GM19455 (cell line): ENCODE measurements around the gene COL17A1.

Experiments
- ATAC-seq: cut with Tn5 transposase; IDR thresholded peaks from one replicate; pipeline ENCODE4 v1.9.1; 2021; ENCODE audit not compliant: unreplicated experiment

Gene COL17A1

DNA sequence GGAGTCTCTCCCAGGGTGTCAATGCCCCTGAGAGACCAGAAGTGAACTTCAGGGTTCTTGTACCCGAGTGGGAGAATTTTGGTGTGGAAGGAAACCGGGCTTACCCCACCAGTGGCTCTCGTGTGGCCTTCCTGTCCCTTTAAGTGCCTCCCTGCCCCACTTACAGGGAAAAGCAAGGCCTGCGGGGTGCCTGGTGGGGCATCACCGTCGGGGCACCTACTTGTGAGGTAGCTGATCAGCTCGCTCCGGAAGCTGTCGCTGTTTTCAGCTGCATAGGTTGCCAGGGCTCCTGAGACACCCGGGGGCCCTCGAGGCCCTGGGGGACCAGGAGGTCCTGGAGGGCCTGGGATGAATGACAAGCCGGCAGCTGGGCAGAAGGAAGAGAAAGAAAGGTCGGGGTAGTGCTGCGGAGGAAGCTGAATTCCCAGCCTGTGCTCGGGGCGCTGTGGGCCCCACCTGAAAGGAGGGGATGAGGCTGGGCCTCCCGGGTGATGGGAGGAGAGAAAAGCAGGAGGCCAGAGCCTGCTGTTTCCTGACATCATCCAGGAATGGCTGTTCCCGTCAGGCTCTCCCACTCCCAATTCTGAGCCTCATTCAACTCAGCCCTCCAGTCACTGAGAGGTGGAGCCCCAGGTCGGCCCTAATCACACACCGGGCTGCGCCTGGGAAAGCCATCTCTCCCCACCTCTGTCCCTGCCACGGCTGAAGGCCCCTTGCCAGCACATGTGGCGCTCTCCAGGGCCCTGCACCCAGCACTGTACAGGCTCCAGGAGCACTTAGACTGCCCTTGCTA is 51.1 kb downstream of the COL17A1 start:
- no peak for ATAC-seq

DNA sequence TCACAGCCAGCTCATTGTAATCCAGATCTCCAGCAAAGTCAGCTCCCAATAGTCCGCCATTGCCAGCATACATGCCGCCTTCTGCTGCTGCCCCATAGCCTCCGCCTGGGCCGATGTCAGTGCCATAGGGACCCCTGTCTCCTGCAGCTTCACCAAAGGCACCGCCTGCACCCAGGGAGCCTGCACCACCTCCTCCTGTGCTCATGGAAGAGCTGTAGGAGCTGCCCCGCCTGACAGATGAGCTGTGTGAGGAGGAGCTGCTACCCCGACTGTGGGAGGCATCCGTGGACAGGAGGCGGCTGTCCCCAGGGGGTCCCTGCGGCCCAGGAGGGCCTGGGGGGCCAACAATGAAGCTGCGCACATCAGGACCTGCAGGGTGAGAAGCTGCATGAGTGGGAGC is 51.7 kb downstream of the COL17A1 start:
- no peak for ATAC-seq

DNA sequence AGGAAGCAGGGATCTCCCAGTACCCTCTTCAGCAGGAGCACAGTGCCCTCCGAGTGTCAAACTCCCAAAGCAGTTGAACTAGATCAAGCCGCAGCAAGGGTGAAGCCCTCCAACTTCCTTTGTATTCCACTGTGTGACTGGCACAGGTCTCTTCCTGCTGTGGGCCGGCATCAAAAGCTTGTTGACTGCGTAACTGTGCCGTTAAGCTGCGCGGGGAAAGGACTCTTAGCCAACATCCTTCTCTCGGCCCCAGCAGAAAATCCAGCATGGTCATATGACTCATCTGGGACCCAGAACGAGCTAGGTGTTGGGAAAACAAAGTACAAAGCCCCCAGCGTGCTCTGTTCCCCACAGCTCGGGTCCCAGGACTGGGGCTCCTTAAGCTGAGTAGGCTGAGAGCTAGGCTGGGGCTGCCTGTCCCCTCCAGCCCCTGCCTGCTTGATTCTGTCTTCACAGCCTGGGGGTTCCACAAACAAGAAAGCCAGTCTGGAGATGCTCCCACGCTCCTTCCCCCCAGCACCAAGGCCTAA is 52.2 kb downstream of the COL17A1 start:
- ATAC-seq: no peak

DNA sequence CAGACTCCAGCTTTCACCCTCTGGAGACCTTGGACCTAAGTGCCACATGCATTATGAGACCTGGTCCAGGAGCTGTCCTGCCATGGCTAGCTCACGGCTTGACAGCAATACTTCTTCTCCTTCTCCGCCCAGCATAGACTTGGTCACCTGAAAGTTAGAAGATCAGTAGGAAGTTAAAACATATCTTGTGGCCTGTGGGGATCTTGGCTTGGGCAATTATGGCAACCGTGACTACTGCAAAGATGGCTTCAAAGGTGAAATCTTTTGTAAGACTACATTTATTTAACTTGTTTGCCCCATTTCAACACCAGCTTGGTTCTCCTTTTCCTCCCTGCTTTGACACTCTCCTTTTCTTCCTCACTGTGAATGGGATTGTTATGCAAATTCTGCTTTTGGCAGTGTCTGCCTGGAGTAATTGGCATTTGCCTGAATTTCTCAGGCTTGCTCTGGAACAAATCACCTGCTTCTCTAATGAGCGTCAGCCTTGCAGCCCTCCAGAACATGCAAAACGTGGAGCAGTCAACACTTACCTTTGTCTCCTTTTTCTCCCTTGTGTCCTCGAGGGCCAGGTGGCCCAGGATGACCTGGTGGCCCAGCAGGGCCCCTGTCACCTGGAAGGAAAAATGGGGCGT is 53.4 kb downstream of the COL17A1 start:
- no peak for ATAC-seq

DNA sequence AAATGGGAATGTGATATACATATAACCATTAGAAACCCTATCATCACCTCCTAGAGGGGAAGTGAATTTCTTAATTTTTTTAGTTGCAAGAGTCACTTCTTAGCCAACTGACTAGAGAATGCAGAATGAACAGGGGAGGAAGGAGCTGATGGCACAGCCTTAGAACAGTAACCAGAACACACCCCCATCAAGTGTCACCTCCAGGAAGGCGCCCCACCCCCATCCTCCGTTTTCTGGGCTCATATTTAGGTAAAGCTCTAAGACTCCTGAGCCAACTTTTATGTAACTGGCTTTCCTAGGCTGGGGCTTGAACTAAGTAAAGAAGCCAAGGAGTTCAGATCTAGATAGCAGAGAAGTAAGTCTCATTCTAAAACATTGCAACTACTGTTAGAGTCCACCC is 54.0 kb downstream of the COL17A1 start:
- ATAC-seq: no peak

DNA sequence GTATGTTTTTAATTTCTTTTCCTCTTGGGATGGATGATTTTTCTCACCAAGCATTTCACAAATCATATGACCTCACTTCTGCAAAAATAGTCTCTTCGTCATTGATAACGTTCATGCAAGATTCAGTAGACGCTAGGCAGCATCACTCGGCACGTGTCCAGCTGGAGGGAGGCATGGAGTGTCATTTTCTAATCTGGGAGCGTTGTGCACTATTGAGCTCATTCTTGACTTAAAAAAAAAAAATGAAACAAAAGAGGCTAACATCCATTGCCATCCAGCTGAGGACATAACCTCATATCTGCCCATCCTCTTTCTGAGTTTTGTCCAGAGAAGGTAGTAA is 56.2 kb downstream of the COL17A1 start:
- no peak for ATAC-seq

DNA sequence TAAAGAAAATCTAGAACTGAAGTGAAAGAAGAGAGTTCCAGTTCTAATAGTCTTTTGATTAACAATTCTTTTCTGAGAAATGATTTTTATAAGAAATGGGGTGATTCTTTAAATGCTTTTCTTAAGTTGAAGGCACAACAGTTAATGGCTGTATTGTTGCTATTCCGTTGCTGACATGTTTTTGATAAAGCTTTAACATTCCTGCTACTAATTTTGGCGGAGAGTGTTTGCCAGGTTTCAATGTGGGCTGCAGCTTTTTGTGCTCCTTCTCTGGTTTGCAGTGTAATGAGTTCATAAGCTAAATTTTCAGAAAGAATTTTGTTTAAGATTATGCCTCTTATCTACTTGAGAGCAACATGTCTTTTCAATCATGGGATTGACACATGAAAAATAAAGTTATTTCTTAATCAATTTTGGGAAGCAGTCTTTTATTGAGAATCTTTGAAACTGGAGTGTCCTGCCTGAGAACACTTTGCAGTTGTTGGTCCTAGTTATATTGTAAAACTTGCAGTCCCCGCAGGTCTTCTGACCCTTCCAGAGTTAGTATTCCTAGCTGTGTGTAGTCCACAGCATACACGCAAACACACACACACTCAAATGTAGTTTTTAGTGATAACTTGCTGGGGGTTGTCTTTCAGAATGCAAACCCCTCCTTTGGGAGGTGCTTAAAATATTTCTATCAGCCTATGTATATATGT is 56.7 kb downstream of the COL17A1 start:
- no peak for ATAC-seq

DNA sequence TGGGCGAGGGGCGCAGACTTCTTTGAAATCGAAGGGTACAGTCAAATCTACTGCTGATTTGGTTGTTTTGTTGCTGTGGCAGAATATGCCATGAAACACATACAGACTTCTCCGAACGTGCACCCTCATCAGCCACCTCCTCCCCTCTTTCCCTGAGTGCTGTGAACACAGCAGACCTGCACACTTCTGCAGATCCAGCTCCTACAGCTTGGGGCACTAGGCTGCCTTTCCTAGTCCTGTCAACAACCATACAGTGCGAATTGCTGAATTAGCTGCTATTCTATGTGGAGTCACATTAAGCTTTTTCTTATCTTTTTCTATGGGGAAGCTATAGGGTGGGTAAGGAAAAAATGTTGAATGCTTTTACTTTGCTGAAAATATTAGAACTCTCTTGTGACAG is 57.5 kb downstream of the COL17A1 start:
- no peak for ATAC-seq

DNA sequence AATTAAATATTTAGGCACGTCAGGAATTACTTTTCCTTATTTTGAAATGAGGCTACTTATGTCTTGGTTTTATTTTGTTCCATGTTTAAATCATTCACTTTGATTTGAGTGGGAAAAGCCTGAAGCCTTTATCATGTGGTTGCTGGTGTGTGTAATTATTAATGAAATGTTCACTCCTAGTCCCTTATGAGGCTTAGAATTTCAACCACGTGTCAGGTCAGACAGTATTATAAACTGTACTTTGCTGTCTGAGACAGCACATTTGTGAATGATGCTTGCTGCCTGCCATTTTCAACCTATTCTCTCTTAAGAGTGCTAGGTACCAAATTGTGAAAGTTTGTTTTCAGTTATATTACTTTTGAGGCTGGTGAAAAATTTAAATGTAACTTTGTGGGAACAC is 58.9 kb downstream of the COL17A1 start:
- ATAC-seq: no peak

DNA sequence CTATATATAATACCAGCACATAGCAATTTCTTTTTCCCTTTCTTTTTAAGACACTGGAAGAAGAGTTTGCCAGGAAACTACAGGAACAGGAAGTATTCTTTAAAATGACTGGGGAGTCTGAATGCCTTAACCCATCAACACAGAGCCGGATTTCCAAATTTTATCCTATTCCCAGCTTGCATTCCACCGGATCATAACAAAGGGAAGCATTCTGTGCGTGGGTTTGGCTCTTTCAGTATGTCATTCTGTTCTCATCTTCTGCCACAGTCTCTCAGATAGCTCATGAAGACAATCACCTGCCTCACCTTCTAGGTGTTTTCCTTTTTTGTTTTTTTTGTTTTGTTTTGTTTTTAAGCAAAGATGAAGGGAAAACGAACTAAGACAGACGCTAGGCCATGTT is 60.2 kb downstream of the COL17A1 start:
- ATAC-seq: no peak

DNA sequence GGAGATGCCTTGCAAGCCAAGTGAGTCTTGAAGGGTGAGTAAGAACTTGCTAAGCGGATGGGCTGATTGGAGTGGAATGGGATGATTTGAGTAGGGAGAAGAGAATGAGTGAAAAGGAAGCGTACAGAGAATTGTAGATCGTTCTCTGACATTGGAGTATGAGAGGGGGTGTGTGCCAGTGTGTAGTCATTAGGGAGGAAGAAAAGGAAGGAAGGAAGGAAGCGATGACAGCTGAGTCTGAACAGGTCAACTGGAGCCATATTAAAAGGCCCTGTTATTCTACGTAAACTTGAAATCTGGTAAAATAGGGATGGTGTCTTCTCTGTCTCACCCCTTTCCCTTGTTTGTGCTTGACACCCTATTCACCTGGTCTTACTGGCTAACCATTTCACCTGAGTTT is 63.7 kb downstream of the COL17A1 start:
- no peak for ATAC-seq

DNA sequence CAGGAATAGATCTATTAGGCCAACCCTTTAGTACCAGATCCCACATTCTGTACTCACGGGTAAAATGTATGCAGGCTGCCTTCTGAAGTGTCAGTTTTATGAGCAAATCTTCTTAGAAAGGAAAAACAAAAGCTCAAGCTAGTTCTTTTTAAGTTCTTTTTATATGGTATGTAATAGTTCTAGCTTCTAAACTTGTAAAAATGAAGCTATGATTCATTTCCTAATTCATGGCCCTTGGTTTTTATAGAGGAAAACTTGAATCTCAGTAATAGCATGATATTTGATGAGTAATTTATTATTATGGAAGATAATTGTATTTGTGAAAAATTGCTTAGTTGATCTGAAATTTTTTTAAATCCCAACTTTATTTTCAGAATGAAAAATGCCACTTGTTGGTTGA is 64.4 kb downstream of the COL17A1 start:
- ATAC-seq: no peak

DNA sequence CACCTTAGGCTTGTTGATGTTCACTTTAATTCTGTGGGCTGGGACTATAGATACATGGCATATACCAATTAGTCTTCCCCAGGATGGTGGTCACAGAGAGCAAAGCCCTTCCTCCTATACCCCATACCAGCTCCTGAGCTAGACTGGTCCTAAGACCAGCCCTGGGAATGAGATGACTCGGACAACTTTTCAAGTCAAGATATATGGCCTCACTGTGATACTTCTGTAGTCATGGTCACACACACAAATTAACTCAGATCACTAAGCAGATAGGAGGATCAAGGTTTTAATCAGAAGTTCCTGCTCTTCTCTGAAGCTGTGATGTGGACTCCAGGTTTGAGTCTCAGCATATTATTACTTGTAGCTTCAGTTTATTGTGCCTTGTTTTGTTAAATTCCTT is 65.7 kb downstream of the COL17A1 start:
- ATAC-seq: no peak

DNA sequence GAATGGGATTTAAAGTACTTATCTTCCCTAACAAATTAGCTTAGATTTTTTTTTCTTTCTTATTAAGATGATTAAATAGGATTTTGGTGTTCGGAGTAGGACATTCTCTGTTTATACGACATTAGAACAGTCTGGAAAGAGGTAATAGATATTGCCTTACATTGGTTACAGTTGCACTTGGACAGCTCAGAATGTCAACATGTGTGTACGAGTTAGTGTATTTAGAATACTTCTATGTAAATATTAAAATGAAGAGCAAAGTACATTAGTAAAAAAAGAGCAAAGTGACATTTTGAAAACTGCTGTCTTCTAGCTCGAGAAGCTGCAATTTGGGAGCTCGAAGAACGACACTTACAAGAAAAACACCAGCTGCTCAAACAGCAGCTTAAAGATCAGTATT is 67.2 kb downstream of the COL17A1 start:
- no peak for ATAC-seq

DNA sequence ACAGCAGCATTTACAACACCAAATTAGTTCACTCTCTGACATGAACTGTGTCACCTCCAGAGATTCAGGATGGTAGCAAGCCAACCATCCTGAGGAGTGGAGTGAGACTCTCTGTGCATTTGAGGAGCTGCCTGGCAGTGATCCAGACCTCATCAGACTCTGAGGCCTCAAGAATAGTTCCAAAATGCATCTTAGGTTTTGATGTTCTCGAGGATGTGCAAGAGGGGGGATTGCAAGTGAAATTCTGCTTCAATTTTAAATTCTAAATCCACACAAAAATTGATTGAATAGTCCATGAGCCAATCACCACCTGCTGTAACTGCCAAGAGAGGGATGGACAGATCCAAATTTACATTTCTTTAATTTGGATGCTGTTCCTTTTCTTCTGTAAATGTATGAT is 69.0 kb downstream of the COL17A1 start:
- no peak for ATAC-seq

DNA sequence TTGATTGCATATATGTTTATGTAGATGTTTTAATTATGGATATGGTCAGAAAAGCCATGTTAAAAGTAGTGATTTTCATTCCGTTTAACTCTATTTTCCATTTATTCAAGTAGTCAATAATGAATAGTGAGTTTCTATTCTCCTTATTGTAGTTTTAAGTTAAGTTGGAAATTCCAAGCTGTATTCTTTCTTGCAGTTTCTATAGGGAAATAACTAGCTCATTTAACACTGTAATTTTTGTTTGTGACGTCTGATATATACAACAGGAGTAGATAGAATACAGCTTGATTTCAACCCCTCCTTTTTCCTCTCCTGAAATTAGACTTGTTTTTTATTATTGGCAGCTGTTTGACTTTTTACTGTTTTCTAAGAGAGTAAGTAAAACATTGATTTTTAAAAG is 71.5 kb downstream of the COL17A1 start:
- ATAC-seq: no peak

DNA sequence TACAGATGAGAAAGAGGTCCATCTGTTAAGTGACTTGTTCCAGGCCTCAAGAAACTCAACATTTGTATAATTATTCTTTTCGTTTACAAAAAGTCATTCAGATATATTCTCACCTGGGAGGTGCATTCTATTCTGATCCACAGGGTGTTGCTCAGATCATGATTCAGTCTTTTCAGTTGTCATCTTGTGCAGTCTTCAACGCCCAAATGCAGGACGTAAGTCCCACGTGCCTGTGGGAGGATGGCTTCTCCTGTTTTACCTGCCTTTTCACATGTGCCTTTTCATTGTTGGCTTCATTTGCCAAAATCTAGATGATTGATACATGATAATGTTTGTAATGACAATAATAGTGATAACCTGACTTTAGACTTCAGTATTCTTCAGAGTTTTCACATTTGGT is 72.2 kb downstream of the COL17A1 start:
- ATAC-seq: no peak

DNA sequence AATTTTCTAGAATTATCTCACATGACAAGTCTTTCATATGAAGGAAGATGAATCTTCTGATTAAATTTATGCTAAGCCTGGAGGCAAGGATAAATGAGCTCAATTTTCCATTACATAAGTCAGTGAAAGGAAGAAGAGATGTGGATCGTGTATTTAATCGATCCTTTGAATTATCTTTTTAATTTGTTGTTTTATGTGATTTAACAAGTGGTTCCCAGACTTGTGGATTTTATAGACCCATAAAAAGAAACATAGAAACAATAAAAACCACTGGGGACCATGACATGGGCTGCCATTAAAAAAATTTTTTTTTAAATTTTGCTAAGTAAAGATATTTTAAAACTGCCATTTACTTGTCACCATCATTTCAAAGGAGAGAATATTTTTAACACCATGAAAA is 73.8 kb downstream of the COL17A1 start:
- no peak for ATAC-seq

DNA sequence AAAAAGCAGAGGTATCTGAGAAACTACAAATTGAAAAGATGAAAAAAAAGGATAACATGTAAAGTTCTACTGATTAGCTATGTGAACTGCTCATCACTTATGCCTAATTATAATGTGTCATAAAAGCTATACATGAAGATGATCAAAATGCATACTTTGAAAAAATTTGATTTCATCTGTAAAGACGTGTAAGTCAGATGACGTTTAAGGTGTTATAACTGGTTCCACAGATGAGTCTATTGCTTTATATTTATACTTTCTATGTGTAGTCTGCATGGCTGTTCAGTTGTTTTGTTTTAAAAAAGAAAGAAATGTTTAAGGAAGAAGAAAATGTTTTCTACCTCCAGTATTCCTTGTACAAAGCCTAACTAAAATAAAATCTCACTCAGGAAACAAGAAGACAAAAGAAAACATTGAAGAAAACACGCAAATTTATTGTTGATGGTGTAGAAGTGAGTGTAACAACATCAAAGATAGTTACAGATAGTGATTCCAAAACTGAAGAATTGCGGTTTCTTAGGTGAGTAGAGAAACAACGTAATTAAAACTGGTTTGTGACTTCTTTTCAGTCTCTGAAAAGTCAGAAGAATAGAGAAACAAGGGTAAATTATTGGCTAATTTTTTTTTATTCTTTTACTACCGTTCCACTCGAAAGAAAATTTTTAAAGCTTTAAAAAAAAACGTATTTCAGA is 80.4 kb downstream of the COL17A1 start:
- no peak for ATAC-seq

DNA sequence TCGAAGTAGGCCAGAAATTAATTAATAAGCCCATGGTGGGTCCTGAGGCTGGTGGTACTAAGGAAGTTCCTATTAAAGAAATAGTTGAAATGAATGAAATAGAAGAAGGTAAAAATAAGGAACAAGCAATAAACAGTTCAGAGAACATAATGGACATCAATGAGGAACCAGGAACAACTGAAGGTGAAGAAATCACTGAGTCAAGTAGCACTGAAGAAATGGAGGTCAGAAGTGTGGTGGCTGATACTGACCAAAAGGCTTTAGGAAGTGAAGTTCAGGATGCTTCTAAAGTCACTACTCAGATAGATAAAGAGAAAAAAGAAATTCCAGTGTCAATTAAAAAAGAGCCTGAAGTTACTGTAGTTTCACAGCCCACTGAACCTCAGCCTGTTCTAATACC is 82.8 kb downstream of the COL17A1 start:
- no peak for ATAC-seq

DNA sequence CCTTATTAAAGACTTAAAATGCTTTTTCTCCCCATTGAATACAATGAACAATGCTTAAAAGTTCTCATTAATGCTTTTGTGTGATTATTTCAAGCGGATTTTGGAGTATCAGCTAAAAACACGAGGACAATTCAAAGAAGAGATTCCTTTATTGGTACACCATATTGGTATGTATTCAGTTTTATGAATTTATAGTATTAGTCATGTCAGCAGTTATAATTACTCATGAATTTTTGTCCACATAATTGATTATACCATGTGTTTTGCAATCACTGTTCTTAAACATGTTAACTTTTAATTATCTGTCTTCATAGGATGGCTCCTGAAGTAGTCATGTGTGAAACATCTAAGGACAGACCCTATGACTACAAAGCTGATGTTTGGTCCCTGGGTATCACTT is 86.9 kb downstream of the COL17A1 start:
- ATAC-seq: no peak

DNA sequence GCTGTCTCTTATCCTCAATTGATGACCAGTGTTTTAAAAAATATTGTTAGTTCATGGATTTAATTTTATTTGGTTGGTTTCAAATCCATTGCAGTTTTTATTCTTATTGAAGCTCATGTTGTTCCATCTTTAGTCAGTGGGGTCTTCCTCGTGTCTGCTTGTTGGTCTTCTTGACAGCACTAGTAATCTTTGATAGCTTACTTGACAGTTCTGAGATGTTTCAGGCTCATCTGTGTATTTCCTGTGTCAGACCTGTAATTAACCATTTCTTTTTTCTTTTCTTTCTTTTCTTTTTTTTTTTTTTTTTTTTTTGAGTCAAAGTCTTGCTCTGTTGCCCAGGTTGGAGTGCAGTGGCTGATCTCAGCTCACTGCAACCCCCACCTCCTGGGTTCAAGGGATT is 90.5 kb downstream of the COL17A1 start:
- ATAC-seq: no peak
